GM12878 (cell line): Measurements from ENCODE around the gene FLT1. TPM values are rescaled to one million over a fixed set of nuclear protein-coding genes. Genes with fewer than 3 reads are reported as not detected.

Experiments used
- ATAC-seq: fragments of 200-7000 bp; cut with Tn5 transposase; 3 replicates; pipeline ENCODE4 v1.9.1; 2020; ENCODE audit warnings: mild to moderate bottlenecking, moderate library complexity
- BruUV-seq: library from RNA; stranded (reverse); fragments of 400-500 nt; replicated peaks from 2 replicates; lab custom pipeline; 2021; lab: Mats Ljungman, UMichigan
- CTCF ChIA-PET: fragments of 300-600 bp; sonication (Branson Sonifier 250); formaldehyde crosslinking; extraction: SDS; loops from one replicate; lab custom pipeline; 2021; ENCODE audit warnings: inconsistent platforms; lab: Yijun Ruan, JAX
- POLR2A ChIA-PET: fragments of 350-600 bp; formaldehyde crosslinking; extraction: SDS; loops from one replicate; lab custom pipeline; 2021; ENCODE audit warnings: inconsistent platforms; lab: Charles Lee
- RAD21 ChIA-PET: fragments of 300-600 bp; sonication (Branson Sonifier 250); formaldehyde crosslinking; loops from one replicate; lab custom pipeline; 2023; ENCODE audit warnings: antibody characterized with exemption; ENCODE audit not compliant: unreplicated experiment; lab: Charles Lee
- SMC1A ChIA-PET: fragments of 300-600 bp; sonication (Branson Sonifier 250); formaldehyde crosslinking; loops from one replicate; lab custom pipeline; 2023; ENCODE audit not compliant: unreplicated experiment, uncharacterized antibody; lab: Charles Lee
- DNase-seq: peaks from one replicate; pipeline ENCODE4 v3.0.0-alpha.2; 2011; ENCODE audit warnings: low read depth, low spot score
- FAIRE-seq: peaks from 3 replicates; lab custom pipeline; 2011; peaks lifted over from hg19 to GRCh38; lab: Jason Lieb, UNC
- H2AFZ ChIP-seq: 2 replicates; pipeline ENCODE4 v1.6.0; 2011; ENCODE audit warnings: low read depth, low read length, control low read depth; ENCODE audit not compliant: control insufficient read depth
- H3K27ac ChIP-seq: 2 replicates; pipeline ENCODE4 v1.5.1; 2011; ENCODE audit warnings: control low read depth; ENCODE audit not compliant: control insufficient read depth, insufficient read depth
- H3K27me3 ChIP-seq, 2 experiments: replicated peaks in 1 of 2; 2 replicates each; pipeline versions ENCODE4 v1.6.0 to v1.6.1; 2011; ENCODE audit warnings: low read length in 1 of 2; ENCODE audit not compliant: control insufficient read depth in 2 of 2, insufficient read depth in 2 of 2
- H3K36me3 ChIP-seq, 2 experiments: 2 replicates each; pipeline ENCODE4 v1.5.1; 2011; ENCODE audit warnings: low read length in 1 of 2; ENCODE audit not compliant: control insufficient read depth in 2 of 2, insufficient read depth in 2 of 2
- H3K4me1 ChIP-seq: 2 replicates; pipeline ENCODE4 v1.6.1; 2011; ENCODE audit warnings: mild to moderate bottlenecking, low read length, moderate library complexity, mixed read lengths; ENCODE audit not compliant: control insufficient read depth, insufficient read depth
- H3K4me2 ChIP-seq: 2 replicates; pipeline ENCODE4 v1.6.0; 2011; ENCODE audit warnings: control low read depth; ENCODE audit not compliant: control insufficient read depth, insufficient read depth
- H3K4me3 ChIP-seq: fragments of 200-600 bp; sonication (generic); 2 replicates; pipeline ENCODE4 v1.5.1; 2016
- H3K79me2 ChIP-seq: 2 replicates; pipeline ENCODE4 v1.6.0; 2011; ENCODE audit warnings: low read length; ENCODE audit not compliant: control insufficient read depth, insufficient read depth
- H3K9ac ChIP-seq: 2 replicates; pipeline ENCODE4 v1.8.0; 2011; ENCODE audit warnings: low read length, control low read depth, mixed read lengths; ENCODE audit not compliant: control insufficient read depth, insufficient read depth
- H3K9me3 ChIP-seq: replicated peaks from 3 replicates; pipeline ENCODE4 v1.5.1; 2011; ENCODE audit warnings: mild to moderate bottlenecking, low read length; ENCODE audit not compliant: control insufficient read depth, insufficient read depth
- H4K20me1 ChIP-seq: 2 replicates; pipeline ENCODE4 v1.6.0; 2011; ENCODE audit not compliant: control insufficient read depth, insufficient read depth
- CBX3 ChIP-seq: fragments of 200-600 bp; sonication (generic); IDR thresholded peaks from 2 replicates; pipeline ENCODE4 v1.6.1; 2016; ENCODE audit warnings: low read depth, borderline replicate concordance
- CHD1 ChIP-seq: IDR thresholded peaks from 2 replicates; pipeline ENCODE4 v1.6.1; 2012; ENCODE audit warnings: low read depth, low read length, improper control_type of control experiment
- EZH2 ChIP-seq: IDR thresholded peaks from 2 replicates; pipeline ENCODE4 v1.6.1; 2012; ENCODE audit warnings: low read depth, mild to moderate bottlenecking, control low read depth, inconsistent platforms, low read length, borderline replicate concordance; ENCODE audit not compliant: control insufficient read depth
- HCFC1 ChIP-seq: fragments of 150-350 bp; IDR thresholded peaks from 2 replicates; pipeline ENCODE4 v1.6.1; 2014; ENCODE audit warnings: low read length
- MXI1 ChIP-seq: fragments of 150-350 bp; IDR thresholded peaks from 2 replicates; pipeline ENCODE4 v1.6.1; 2011; ENCODE audit warnings: low read depth, mild to moderate bottlenecking, inconsistent platforms, low read length, improper control_type of control experiment
- PML ChIP-seq: IDR thresholded peaks from 2 replicates; pipeline ENCODE4 v1.6.1; 2012; ENCODE audit warnings: low read length, inconsistent platforms
- RCOR1 ChIP-seq: conservative IDR thresholded peaks from 2 replicates; pipeline ENCODE4 v1.6.1; 2012; ENCODE audit warnings: low read depth, low read length, improper control_type of control experiment
- SPI1 ChIP-seq: IDR thresholded peaks from 2 replicates; pipeline ENCODE4 v1.6.1; 2011; ENCODE audit warnings: low read depth, mild to moderate bottlenecking, low read length, moderate library complexity, borderline replicate concordance; ENCODE audit not compliant: insufficient read depth
- SRF ChIP-seq, 2 experiments: IDR thresholded peaks; 2 replicates each; pipeline ENCODE4 v1.6.1; 2011; ENCODE audit warnings: low read depth in 2 of 2, low read length in 2 of 2, mild to moderate bottlenecking in 1 of 2, moderate library complexity in 1 of 2
- WGBS: methylation state at CpG from one replicate; pipeline ENCODE4 v1.1.6; 2016; ENCODE audit warnings: low lambda C conversion rate; ENCODE audit not compliant: insufficient replicate concordance, insufficient coverage; ENCODE audit errors: missing lambda C conversion rate; 5-methylcytosine and 5-hydroxymethylcytosine counted together
- in situ Hi-C: fragments of 300-500 bp; cut with MboI; formaldehyde crosslinking; loops from 9 replicates; pipeline ENCODE4 v1.14.3; 2018; ENCODE audit warnings: mixed read lengths
- intact Hi-C: fragments of 100-400 bp; cut with micrococcal nuclease; formaldehyde crosslinking; loops from one replicate; pipeline ENCODE4 v1.14.2; 2022; ENCODE audit not compliant: unreplicated experiment
- polyA plus RNA-seq, 11 experiments: library from polyadenylated mRNA; depleted of rRNA in 4 of 11; unstranded in 6 of 11; stranded (reverse) in 5 of 11; fragments of >200 nt; fragmentation: Nextera tagmentation in 4 of 11; fragmentation: Illumina TruSeq in 1 of 11; extraction: Ambion mirVana in 4 of 11; extraction: Trizol in 1 of 11; gene quantifications; 1 replicate in 1 of 11; 2 replicates in 10 of 11; pipeline versions ENCODE4 v1.2.1 to v1.2.3, GENCODE V29; 2011 to 2016; ENCODE audit warnings: inconsistent platforms in 2 of 11, missing spikeins in 2 of 11, low read depth in 1 of 11
- total RNA-seq, 4 experiments: library from RNA; depleted of rRNA in 3 of 4; stranded (reverse); fragments of >200 nt in 3 of 4; fragmentation: Illumina TruSeq in 1 of 4; extraction: Trizol in 1 of 4; gene quantifications; 2 replicates each; pipeline versions ENCODE4 v1.2.1 to v1.2.3, GENCODE V29; 2013 to 2021
- TF ChIP-seq, protein P1 (sequence below): fragments of 450-650 bp; IDR thresholded peaks from 2 replicates; pipeline ENCODE4 v1.6.1; 2017; ENCODE audit warnings: mild to moderate bottlenecking
- TF ChIP-seq, protein P2 (sequence below): fragments of 450-650 bp; IDR thresholded peaks from 2 replicates; pipeline ENCODE4 v1.6.1; 2017; ENCODE audit warnings: mild to moderate bottlenecking, moderate library complexity

The FLT1 gene
- total and polyA plus RNA-seq, 10 of the 15 experiments (the other 5 are each of a cell fraction or from before 2014, with no cell fraction given) = 0.55 to 5.6 (median 0.84) TPM

DNA sequence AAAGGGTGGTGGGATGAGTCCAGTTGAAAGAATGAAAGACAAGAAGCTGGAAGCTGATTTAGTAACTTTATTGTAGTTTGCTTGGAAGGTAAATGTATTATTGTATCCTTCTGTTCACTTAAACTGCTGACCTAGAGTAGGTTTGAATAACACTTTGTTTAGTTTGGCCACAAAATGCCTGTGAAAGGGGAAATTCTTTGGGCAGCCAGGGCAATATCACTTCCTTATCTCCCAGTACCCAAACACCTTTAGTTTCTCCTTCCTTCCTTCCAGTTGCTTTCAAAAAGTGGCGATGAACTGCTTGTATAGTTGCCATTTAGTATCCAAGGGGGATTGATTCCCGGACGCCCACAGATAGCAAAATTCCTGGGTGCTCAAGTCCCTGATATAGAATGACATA is 236.5 kb downstream of the FLT1 start:
- H3K4me2 ChIP-seq = no peak overlapping the region
- H4K20me1 ChIP-seq = no peaks in the 10 kb centered on the region
- no peak overlapping the region for H2AFZ ChIP-seq
- ATAC-seq (no peak), DNase-seq (no peak), FAIRE-seq (peak; percentile 7)
- no peak overlapping the region for H3K4me3 ChIP-seq
- SMC1A ChIA-PET = interaction anchor here (4.5 kb wide), 1 partner anchor 22 kb away, joined by 11 read pairs; no protein-coding TSS in a partner anchor
- POLR2A ChIA-PET = no interaction called here
- RAD21 ChIA-PET = no interaction called here
- intact Hi-C loops (no loop called here), in situ Hi-C loops (no loop called here)
- TF ChIP-seq, protein P1, sequence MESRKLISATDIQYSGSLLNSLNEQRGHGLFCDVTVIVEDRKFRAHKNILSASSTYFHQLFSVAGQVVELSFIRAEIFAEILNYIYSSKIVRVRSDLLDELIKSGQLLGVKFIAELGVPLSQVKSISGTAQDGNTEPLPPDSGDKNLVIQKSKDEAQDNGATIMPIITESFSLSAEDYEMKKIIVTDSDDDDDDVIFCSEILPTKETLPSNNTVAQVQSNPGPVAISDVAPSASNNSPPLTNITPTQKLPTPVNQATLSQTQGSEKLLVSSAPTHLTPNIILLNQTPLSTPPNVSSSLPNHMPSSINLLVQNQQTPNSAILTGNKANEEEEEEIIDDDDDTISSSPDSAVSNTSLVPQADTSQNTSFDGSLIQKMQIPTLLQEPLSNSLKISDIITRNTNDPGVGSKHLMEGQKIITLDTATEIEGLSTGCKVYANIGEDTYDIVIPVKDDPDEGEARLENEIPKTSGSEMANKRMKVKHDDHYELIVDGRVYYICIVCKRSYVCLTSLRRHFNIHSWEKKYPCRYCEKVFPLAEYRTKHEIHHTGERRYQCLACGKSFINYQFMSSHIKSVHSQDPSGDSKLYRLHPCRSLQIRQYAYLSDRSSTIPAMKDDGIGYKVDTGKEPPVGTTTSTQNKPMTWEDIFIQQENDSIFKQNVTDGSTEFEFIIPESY = no peak
- TF ChIP-seq SPI1 = peak; percentile 45; the same call in 1 of the 2 replicates
- no TSS peak for BruUV-seq
- H3K9me3 ChIP-seq = no peaks in the 10 kb centered on the region; the same call in 2 of the 3 replicates
- H3K9ac ChIP-seq = no peak overlapping the region
- 90% methylated on average over 3 of the region's 3 CpGs for WGBS
- no peaks in the 10 kb centered on the region; the same call in 1 of the 2 replicates for H3K4me1 ChIP-seq
- CTCF ChIA-PET = interaction anchor here (0.6 kb wide), 1 partner anchor 22 kb away, joined by 3 read pairs; no protein-coding TSS in a partner anchor
- no peaks in the 10 kb centered on the region for H3K27me3 ChIP-seq
- peaks cover 2 to 22% of the 10 kb centered on the region in 2 experiments for H3K36me3 ChIP-seq
- no peaks in the 10 kb centered on the region for H3K79me2 ChIP-seq
- no peak overlapping the region for H3K27ac ChIP-seq

DNA sequence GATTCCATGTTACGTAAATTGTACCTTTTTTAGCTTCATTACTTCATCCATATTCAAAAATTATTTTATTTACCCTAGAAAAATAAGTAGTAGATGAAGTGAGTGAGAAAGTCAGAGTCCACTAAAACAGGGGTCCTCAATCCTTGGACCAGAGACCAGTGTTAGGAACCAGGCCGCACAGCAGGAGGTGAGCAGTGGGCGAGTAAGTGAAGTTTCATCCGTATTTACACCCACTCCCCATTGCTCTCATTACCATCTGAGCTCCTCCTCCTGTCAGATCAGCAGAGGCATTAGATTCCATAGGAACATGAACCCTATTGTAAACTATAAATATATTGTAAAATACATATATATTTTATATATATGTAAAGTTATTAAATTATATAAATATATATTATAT is 237.6 kb downstream of the FLT1 start:
- H2AFZ ChIP-seq = no peak overlapping the region
- 96% methylated on average over 4 of the region's 4 CpGs for WGBS
- ChIA-PET RAD21 (no interaction called here), SMC1A (interaction anchor here (0.5 to 1.0 kb wide), 2 partner anchors 144 to 1040 kb away, joined by 3 read pairs; no protein-coding TSS in a partner anchor), POLR2A (interaction anchor here (1.5 kb wide), 1 partner anchor 10 kb away, joined by 3 read pairs; no protein-coding TSS in a partner anchor), CTCF (interaction anchor here (1.3 kb wide), 1 partner anchor 19 kb away, joined by 3 read pairs; no protein-coding TSS in a partner anchor)
- ATAC-seq (no peak), FAIRE-seq (no peak), DNase-seq (no peak)
- peaks cover 6% of the 10 kb centered on the region for H3K4me1 ChIP-seq
- BruUV-seq = no TSS peak
- H3K36me3 ChIP-seq = peaks cover 2 to 16% of the 10 kb centered on the region in 2 experiments
- H4K20me1 ChIP-seq = no peaks in the 10 kb centered on the region
- H3K27me3 ChIP-seq = no peaks in the 10 kb centered on the region
- H3K79me2 ChIP-seq = no peaks in the 10 kb centered on the region
- H3K9ac ChIP-seq = no peak overlapping the region
- in situ Hi-C loops = no loop called here
- no peaks in the 10 kb centered on the region; the same call in 1 of the 3 replicates for H3K9me3 ChIP-seq
- intact Hi-C loops = no loop called here
- H3K27ac ChIP-seq = no peak overlapping the region
- H3K4me3 ChIP-seq = no peak overlapping the region
- no peak overlapping the region for H3K4me2 ChIP-seq
- no peak for TF ChIP-seq SRF (IDR thresholded peaks at IDR 0.05; ENCODE audit: low read depth in 2 of 2, low read length in 2 of 2)
- TF ChIP-seq MXI1 = no peak
- no peak for TF ChIP-seq CBX3
- TF ChIP-seq, protein P2, sequence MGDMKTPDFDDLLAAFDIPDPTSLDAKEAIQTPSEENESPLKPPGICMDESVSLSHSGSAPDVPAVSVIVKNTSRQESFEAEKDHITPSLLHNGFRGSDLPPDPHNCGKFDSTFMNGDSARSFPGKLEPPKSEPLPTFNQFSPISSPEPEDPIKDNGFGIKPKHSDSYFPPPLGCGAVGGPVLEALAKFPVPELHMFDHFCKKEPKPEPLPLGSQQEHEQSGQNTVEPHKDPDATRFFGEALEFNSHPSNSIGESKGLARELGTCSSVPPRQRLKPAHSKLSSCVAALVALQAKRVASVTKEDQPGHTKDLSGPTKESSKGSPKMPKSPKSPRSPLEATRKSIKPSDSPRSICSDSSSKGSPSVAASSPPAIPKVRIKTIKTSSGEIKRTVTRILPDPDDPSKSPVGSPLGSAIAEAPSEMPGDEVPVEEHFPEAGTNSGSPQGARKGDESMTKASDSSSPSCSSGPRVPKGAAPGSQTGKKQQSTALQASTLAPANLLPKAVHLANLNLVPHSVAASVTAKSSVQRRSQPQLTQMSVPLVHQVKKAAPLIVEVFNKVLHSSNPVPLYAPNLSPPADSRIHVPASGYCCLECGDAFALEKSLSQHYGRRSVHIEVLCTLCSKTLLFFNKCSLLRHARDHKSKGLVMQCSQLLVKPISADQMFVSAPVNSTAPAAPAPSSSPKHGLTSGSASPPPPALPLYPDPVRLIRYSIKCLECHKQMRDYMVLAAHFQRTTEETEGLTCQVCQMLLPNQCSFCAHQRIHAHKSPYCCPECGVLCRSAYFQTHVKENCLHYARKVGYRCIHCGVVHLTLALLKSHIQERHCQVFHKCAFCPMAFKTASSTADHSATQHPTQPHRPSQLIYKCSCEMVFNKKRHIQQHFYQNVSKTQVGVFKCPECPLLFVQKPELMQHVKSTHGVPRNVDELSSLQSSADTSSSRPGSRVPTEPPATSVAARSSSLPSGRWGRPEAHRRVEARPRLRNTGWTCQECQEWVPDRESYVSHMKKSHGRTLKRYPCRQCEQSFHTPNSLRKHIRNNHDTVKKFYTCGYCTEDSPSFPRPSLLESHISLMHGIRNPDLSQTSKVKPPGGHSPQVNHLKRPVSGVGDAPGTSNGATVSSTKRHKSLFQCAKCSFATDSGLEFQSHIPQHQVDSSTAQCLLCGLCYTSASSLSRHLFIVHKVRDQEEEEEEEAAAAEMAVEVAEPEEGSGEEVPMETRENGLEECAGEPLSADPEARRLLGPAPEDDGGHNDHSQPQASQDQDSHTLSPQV = no peak
- no peak for TF ChIP-seq RCOR1
- no peak for TF ChIP-seq CHD1
- no peak for TF ChIP-seq HCFC1
- TF ChIP-seq EZH2 = no peak
- TF ChIP-seq PML = no peak
